Motor neuron (in vitro differentiated cells): ENCODE data around the gene SPINT1. TPM values are rescaled to one million over a fixed set of nuclear protein-coding genes. Genes with fewer than 3 reads are reported as not detected.

Experiments used
- ATAC-seq, 8 experiments: fragments of 200-7000 bp; cut with Tn5 transposase; replicated peaks in 6 of 8; 2 replicates each; pipeline ENCODE4 v1.8.0; 2021; ENCODE audit warnings: mild to moderate bottlenecking in 8 of 8, moderate library complexity in 8 of 8
- H3K27ac ChIP-seq, 2 donors: fragments of 250-450 bp; sonication (Bioruptor Pico); 2 replicates each; pipeline ENCODE4 v1.9.0; 2021; ENCODE audit warnings: antibody characterized with exemption in 2 of 2, mild to moderate bottlenecking in 2 of 2, moderate library complexity in 1 of 2
- H3K4me1 ChIP-seq, 2 donors: fragments of 250-450 bp; sonication (Bioruptor Pico); replicated peaks in 1 of 2; 2 replicates each; pipeline ENCODE4 v1.6.1; 2021; ENCODE audit warnings: antibody characterized with exemption in 2 of 2, mild to moderate bottlenecking in 2 of 2, moderate library complexity in 1 of 2
- H3K4me3 ChIP-seq, 5 donors: fragments of 250-450 bp; sonication (Bioruptor Pico); 2 replicates each; pipeline ENCODE4 v1.9.0; 2021; ENCODE audit warnings: antibody characterized with exemption in 5 of 5, mild to moderate bottlenecking in 5 of 5, moderate library complexity in 4 of 5
- WGBS, 10 experiments: fragments of 450-650 bp; shearing (Covaris generic); methylation state at CpG; one replicate each; pipeline ENCODE4 v1.0.0; 2022; 5-methylcytosine and 5-hydroxymethylcytosine counted together
- in situ Hi-C, 9 experiments: fragments of 400-800 bp; cut with MboI; loops; one replicate each; pipeline ENCODE4 v1.15.0; 2021; ENCODE audit warnings: low sequenced_read_pairs in 9 of 9, low pct_unique_long_range_greater_than_20kb in 2 of 9; ENCODE audit not compliant: unreplicated experiment in 9 of 9
- total RNA-seq, 8 experiments: library from RNA; unstranded; fragments of 300-600 nt; gene quantifications; 2 replicates each; pipeline versions ENCODE4 v1.2.3 to v1.2.4, GENCODE V29; 2022

The SPINT1 gene
- total RNA-seq, 8 experiments from 2014 or later, result 0.09 to 1.9 (median 0.37) TPM

DNA sequence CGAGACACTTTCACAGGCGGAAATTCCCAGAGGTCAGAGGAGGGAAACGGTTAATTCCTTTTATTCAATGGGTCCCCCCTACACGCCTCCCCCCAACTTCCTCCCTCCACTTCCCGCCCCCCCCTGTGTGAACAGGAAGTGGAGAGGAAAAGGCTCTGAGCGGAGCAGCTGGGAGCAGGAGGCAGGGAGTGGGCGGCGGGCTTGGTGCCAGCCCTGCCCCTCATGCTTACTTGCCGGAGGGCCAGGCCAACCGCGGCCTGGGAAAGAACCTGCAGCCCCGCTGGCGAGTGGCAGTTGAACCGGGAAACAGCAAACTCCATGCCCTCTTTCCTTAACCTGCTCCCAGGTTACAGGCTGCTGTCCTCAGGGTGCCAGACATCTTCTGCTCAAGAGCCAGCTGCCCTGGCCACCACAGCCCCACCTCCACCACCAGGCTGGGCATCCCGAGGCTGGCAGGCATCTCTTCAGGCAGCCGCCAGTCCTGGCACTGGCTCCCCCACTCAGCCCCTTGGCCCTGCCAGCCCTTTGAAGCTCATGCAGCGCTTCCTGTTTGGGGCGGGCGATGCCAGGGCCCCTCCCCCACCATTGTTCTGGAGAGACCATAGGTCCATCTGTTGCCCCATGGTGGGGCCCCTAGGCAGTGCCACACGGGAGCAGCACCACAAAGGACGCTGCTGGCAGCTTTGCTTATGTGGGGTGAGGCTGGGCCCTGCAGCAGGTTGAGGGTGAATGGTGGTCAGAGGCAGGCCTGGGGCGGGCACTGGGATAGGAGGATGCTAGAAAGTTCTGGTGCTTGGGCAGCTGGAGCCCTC lies 63.3 kb downstream of the SPINT1 start:
- no peak overlapping the region for H3K4me3 ChIP-seq
- 40 to 100% (median 70%) methylated on average over 1 to 2 of the region's 22 CpGs; no CpG with 5 or more reads in 6 of the 10 experiments for WGBS, 10 experiments
- H3K27ac ChIP-seq, result peak overlapping the region in 1 of 2 donors; percentile 34
- ATAC-seq, result peak in 1 of 8 experiments; percentile 2
- in situ Hi-C loops, result loop anchor here in 3 of 9 experiments (10.0 to 25.0 kb wide), 2 partner anchors 105 to 118 kb away; no protein-coding TSS in a partner anchor
- H3K4me1 ChIP-seq, result peaks cover 26 to 28% of the 10 kb centered on the region in 2 donors

Other genes starting within 250 kb of the SPINT1 start
- 10 to 100 TPM in 3 of 8 experiments, 1 to 10 TPM in 4, under 1 TPM in 1; 0.61 to 21.4 (median 1.6) TPM for gene KNL1, start 249.8 kb upstream of the SPINT1 start, total RNA-seq
- 1 to 10 TPM in 3 of 8 experiments, under 1 TPM in 5; 0.46 to 9.0 (median 0.76) TPM for gene RAD51, start 148.9 kb upstream of the SPINT1 start, total RNA-seq
- gene RMDN3, start 88.8 kb upstream of the SPINT1 start, total RNA-seq, result 10 to 100 TPM; 17.6 to 29.3 (median 23.9) TPM
- gene GCHFR, start 80.0 kb upstream of the SPINT1 start, total RNA-seq, result 10 to 100 TPM in 1 of 8 experiments, 1 to 10 TPM in 7; 1.5 to 26.2 (median 6.2) TPM
- 1 to 10 TPM; 1.3 to 4.9 (median 1.7) TPM for gene C15orf62, start 74.1 kb upstream of the SPINT1 start, total RNA-seq
- 10 to 100 TPM in 6 of 8 experiments, 1 to 10 TPM in 2; 9.4 to 21.2 (median 12.8) TPM for gene ZFYVE19, start 37.0 kb upstream of the SPINT1 start, total RNA-seq
- 10 to 100 TPM; 20.3 to 52.5 (median 34.0) TPM for gene DNAJC17, start 36.6 kb upstream of the SPINT1 start, total RNA-seq
- not detected for gene PPP1R14D, start 15.3 kb upstream of the SPINT1 start, total RNA-seq
- gene RHOV, start 30.2 kb downstream of the SPINT1 start, total RNA-seq, result 1 to 10 TPM in 3 of 8 experiments, under 1 TPM in 5; 0.46 to 1.7 (median 0.83) TPM
- gene VPS18, start 50.4 kb downstream of the SPINT1 start, total RNA-seq, result 10 to 100 TPM; 12.9 to 24.9 (median 19.3) TPM
- gene DLL4, start 85.3 kb downstream of the SPINT1 start, total RNA-seq, result 10 to 100 TPM in 2 of 8 experiments, 1 to 10 TPM in 3, under 1 TPM in 3; 0.40 to 20.2 (median 3.0) TPM
- gene CHAC1, start 109.4 kb downstream of the SPINT1 start, total RNA-seq, result 10 to 100 TPM in 5 of 8 experiments, 1 to 10 TPM in 3; 2.7 to 70.3 (median 21.4) TPM